ENCODE measurements around the gene DPF3. TPM values are rescaled to one million over a fixed set of nuclear protein-coding genes. Genes with fewer than 3 reads are reported as not detected.

DPF3 gene
- polyA plus RNA-seq, 3 donors from 2014 or later: 1.5 to 1.8 TPM; not detected in 1

DNA sequence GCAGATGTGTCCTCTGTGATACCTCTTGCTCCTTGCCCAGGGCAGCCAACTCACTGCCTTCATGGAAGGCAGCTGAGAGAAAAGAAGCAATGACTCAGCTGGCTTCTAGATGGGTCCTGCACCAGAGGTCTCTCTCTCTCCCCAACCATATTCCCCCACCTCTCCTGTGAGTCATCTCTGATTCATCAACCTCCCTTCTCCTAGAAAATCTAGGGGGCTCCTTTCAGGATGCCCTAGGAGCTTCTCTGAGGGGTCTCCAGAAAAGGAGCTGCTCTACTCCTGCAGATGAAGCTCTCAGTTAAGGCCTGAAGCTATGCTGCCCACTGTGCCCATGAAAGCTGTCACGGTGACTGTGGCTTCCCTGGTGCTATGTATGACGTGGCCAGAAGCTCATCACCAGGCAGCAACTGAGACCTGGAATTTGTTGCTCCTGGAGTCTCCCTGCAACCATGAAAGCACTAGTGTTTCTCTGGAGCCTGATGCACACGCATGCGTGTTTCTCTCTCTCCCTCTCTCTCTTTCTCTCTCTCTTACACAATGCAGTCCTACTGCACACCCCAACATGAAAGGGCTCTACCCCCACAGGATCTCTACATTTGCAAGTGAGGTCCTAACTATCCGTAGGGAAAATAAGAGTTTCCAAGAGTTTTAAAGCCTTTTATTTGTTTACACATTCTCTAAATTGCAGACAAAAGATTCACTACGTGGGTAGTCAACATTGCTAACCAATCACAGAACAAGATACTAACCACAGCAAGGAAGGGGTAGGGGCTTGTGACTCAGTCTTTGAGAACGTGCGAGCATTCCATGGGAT is 285.3 kb downstream of the DPF3 start:
- H3K27me3 Mint-ChIP-seq (ENCODE audit: low read depth in 3 of 3): peaks cover 34 to 41% (median 36%) of the 10 kb centered on the region in 3 donors
- peaks cover 0 to 4% (median 0%) of the 10 kb centered on the region in 3 donors for H3K36me3 Mint-ChIP-seq
- no peak for DNase-seq
- no peak overlapping the region for H3K27ac Mint-ChIP-seq
- no peak overlapping the region for H3K4me3 Mint-ChIP-seq
- H3K4me1 Mint-ChIP-seq: no peaks in the 10 kb centered on the region
- H3K9me3 Mint-ChIP-seq: peaks cover 0 to 4% (median 0%) of the 10 kb centered on the region in 6 donors

DNA sequence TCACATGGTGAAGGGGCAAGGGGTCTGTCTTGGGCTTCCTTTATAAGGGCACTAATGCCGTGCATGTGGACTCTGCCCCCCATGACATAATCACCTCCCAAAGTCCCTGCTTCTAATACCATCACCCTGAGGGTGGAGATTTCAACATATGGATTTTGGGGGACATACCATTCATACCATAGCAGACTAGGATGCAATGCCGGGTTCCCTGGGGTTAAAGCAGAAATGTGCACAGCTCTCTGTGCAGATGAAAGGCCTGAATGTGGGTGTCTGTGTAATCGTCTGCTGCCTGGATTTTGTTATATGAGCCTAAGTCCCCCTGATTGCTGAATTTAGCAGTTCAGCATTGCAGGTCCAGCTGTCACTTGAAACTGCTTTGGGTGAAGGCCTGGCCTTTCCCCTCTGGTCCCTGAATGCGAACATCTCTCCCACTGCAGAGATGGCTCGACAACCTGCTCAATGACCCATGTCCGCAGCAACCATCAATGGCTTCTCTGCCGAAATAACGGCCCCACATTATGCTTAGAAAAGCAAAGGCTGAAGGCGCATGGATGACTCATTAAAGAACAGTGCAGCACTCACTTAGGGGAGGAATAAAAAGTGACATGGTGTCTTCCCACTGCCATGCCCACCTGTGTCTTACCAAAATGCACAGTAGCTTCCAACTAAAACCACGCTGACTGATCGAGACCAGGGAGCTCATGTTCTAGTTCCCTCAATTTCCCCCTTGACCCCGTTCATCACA is 286.3 kb downstream of the DPF3 start:
- Mint-ChIP-seq H3K4me1 (no peaks in the 10 kb centered on the region), H3K27me3 (ENCODE audit: low read depth in 3 of 3) (peaks cover 33 to 46% (median 41%) of the 10 kb centered on the region in 3 donors), H3K4me3 (no peak overlapping the region), H3K9me3 (peaks cover 0 to 4% (median 0%) of the 10 kb centered on the region in 6 donors), H3K36me3 (peaks cover 0 to 4% (median 0%) of the 10 kb centered on the region in 3 donors), H3K27ac (no peak overlapping the region)
- no peak for DNase-seq

DNA sequence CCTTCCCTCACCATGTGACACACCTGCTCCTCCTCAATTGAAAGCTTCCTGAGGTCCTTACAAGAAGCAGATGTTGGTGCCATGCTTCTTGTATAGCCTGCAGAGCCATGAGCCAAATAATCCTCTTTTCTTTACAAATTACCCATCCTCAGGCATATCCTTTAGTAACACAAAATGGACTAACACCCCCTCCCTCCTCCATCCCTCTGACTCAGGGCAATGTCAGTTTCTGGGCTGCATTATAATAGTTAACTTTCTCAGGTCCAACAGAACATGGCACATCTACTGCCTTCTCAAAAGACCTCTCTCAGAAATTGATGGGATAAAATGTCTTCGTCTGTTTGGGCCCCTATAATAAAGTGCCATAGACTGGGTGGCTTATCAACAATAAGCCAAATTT is 287.0 kb downstream of the DPF3 start:
- peaks cover 30 to 44% (median 42%) of the 10 kb centered on the region in 3 donors for H3K27me3 Mint-ChIP-seq (ENCODE audit: low read depth in 3 of 3)
- peaks cover 0 to 4% (median 0%) of the 10 kb centered on the region in 6 donors for H3K9me3 Mint-ChIP-seq
- H3K4me1 Mint-ChIP-seq: no peaks in the 10 kb centered on the region
- H3K27ac Mint-ChIP-seq: no peak overlapping the region
- DNase-seq: no peak
- H3K36me3 Mint-ChIP-seq: peaks cover 0 to 4% (median 0%) of the 10 kb centered on the region in 3 donors
- no peak overlapping the region for H3K4me3 Mint-ChIP-seq

DNA sequence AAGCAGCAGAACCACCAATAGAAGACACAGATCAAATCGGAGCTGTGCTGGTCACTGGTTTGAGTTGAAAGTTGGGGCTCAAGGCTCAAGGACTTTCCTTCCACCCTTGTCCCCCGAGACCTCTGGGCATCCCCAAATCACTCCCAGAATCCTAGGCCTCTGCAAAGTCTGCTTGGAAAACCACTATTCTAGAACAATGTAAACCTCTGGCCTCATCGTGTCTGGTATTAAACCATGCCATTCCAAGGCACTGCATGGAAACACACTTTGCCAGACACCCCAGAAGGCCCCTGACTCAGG is 288.0 kb downstream of the DPF3 start:
- no peaks in the 10 kb centered on the region for H3K4me1 Mint-ChIP-seq
- DNase-seq: no peak
- no peak overlapping the region for H3K27ac Mint-ChIP-seq
- peaks cover 0 to 4% (median 0%) of the 10 kb centered on the region in 3 donors for H3K36me3 Mint-ChIP-seq
- peaks cover 0 to 4% (median 0%) of the 10 kb centered on the region in 6 donors for H3K9me3 Mint-ChIP-seq
- peaks cover 32 to 48% (median 47%) of the 10 kb centered on the region in 3 donors for H3K27me3 Mint-ChIP-seq (ENCODE audit: low read depth in 3 of 3)
- H3K4me3 Mint-ChIP-seq: no peak overlapping the region

DNA sequence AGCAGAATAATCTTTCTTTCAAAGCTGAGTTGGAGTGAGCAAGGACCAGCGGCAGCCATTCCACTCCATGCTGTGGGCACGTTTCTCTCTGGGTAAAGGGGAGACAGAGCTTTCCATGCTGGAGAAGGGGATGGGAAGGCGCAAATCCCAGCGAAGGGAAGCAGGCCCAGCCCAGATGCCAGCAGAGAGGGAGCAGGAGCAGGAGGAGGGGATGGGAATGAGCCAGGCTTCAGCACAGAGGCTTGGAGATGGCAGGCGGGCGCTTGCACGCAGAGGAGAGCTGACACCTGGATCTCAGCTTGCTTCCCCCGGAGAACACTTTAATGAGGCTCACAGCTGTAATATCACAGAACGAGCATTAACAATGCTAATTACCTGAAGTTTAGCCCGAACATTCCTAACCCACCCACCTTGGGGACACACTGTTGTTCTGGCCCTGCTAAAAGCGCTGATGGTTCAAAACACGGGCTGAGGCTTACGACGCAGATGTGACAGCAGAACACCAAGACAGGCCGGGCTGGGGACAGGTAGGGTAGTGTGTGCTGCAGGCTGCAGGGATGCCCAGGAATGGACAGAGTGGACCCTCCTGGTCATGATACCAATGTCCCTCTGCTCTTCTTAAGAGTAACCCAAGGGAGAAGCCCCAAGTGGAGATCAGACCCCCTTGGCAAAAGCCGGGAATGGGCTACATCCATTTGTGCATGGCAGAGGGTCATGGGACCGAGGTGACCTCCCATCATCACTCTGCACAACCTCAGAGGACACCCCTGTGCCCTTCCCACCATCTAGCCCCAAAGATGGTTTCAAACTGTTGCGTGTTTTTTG is 288.6 kb downstream of the DPF3 start:
- H3K4me1 Mint-ChIP-seq: no peaks in the 10 kb centered on the region
- H3K27me3 Mint-ChIP-seq (ENCODE audit: low read depth in 3 of 3): peaks cover 34 to 48% (median 46%) of the 10 kb centered on the region in 3 donors
- no peak overlapping the region for H3K27ac Mint-ChIP-seq
- peaks cover 0 to 4% (median 0%) of the 10 kb centered on the region in 6 donors for H3K9me3 Mint-ChIP-seq
- DNase-seq: no peak
- peaks cover 0 to 4% (median 0%) of the 10 kb centered on the region in 3 donors for H3K36me3 Mint-ChIP-seq
- no peak overlapping the region for H3K4me3 Mint-ChIP-seq

DNA sequence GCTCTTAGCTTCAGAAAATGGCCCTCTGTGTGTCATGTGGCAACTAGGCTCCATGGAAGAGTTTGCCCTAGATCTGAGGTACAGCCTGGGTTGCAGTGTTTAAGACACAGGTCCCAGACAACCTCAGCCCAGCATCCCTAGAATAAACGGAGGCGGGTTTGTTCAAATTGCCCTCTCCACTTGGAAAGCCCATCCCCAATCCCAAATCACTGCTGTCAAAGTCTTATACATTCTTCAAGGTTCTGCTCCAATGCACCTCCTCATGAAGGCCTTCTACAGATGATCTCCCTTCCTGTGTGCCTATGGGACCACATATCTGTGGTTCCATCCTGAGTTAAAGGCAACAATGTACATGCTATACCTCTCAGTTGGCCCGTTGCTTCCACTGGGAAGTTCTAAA is 289.8 kb downstream of the DPF3 start:
- H3K4me1 Mint-ChIP-seq: no peaks in the 10 kb centered on the region
- peaks cover 24 to 44% (median 39%) of the 10 kb centered on the region in 3 donors for H3K27me3 Mint-ChIP-seq (ENCODE audit: low read depth in 3 of 3)
- DNase-seq: no peak
- H3K9me3 Mint-ChIP-seq: peaks cover 0 to 4% (median 0%) of the 10 kb centered on the region in 6 donors
- no peak overlapping the region for H3K27ac Mint-ChIP-seq
- peaks cover 0 to 4% (median 0%) of the 10 kb centered on the region in 3 donors for H3K36me3 Mint-ChIP-seq
- no peak overlapping the region for H3K4me3 Mint-ChIP-seq

DNA sequence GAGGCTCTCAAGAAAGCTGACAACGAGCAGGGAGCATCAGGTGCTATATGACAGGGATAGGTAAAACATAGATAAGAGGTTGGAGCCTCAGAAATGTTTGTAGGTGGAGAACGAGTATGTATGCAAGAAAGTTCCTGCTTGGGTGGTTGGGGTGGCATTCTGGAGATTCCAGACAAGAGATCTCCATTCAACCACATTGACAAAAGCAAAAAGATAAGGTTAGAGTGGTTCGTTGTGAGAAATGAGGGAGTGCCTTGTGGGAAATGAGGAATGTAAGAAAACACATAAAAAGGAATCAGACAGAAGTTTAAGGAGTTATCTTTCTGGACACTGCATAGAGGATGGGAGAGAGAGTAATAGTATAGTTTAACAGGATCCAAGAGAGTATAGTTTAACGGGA is 290.3 kb downstream of the DPF3 start:
- Mint-ChIP-seq H3K27ac (no peak overlapping the region), H3K27me3 (ENCODE audit: low read depth in 3 of 3) (peaks cover 19 to 39% (median 34%) of the 10 kb centered on the region in 3 donors), H3K4me3 (no peak overlapping the region), H3K9me3 (peaks cover 0 to 4% (median 0%) of the 10 kb centered on the region in 6 donors), H3K36me3 (peaks cover 0 to 4% (median 0%) of the 10 kb centered on the region in 3 donors), H3K4me1 (no peaks in the 10 kb centered on the region)
- no peak for DNase-seq

DNA sequence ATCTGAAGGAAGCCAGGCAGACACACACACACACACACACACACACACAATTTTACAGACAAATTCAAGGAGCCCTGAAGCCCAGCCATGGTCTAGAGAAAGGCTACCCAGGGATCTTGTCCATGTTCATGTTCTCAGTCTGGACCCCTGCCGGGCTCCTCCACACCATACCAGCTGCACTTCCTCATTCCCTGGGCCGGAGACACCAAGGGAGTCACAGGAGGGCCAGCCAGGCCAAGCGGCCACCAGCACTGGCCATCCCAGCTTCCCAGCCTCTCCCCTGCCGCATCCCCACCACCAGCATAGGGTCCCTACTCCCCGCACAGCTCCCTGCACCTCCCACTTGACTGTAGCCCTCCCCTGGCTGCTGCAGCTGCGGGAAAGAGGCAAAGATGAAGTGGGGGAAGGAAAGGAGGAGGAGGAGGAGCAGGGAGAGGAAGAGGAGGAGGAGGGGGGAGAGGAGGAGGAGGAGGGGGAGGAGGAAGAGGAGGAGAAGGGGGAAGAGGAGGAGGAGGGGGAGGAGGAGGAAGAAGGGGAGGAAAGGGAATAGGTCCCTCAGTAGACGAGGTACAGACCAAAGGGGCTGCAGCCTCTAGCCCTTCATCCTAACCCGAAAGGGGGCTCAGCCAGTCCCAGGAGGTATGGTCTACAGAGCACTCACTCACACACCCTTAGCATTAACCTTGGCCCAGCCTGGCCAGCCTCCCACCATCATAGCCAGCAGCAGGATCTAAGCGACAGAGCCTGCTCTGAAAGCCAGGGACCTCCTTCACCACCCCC is 293.2 kb downstream of the DPF3 start:
- no peak for DNase-seq
- H3K9me3 Mint-ChIP-seq: peaks cover 0 to 2% (median 0%) of the 10 kb centered on the region in 6 donors
- H3K4me3 Mint-ChIP-seq: no peak overlapping the region
- no peak overlapping the region for H3K27ac Mint-ChIP-seq
- H3K4me1 Mint-ChIP-seq: peaks cover 4 to 8% of the 10 kb centered on the region in 2 donors
- H3K27me3 Mint-ChIP-seq (ENCODE audit: low read depth in 3 of 3): peaks cover 16 to 46% (median 36%) of the 10 kb centered on the region in 3 donors
- no peaks in the 10 kb centered on the region for H3K36me3 Mint-ChIP-seq

DNA sequence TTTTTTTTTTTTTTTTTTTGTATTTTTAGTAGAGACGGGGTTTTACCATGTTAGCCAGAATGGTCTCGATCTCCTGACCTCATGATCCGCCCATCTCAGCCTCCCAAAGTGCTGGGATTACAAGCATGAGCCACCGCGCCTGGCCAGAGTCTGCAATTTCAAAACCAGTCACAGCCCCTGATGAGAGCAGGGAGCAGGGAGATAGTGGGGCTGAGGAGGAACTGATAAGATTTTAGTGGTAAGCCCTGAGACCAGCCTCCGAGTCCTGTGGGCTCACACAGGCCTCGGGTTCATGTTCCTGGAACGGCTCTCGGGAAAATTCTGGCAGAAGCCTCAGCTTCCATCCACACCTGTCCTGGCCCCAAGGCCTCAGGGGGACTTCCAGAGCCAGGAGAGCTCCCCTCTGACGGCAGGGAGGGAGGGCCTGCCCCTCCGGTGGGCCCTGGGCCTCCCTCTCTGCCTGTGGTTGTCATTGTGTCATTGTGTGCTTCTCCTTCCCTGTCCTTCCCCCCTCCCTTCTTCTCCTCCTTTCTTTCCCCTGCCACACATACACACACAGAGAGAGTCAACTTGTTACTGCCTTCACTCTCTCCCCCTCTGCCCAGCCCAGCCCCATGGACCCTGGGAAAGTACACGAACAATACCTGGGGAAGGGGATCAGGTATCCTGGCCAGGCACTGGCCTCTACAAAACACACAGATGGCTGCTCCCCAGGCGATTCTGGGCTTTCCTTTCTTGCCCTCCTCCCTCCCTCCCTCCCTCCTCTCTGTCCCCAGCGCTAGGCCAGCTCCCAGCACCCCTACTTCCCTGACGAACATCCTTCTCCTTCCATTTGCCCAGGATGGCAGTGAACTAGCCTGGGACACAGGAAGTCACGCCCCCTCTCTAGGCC is 294.1 kb downstream of the DPF3 start:
- peaks cover 15 to 46% (median 36%) of the 10 kb centered on the region in 3 donors for H3K27me3 Mint-ChIP-seq (ENCODE audit: low read depth in 3 of 3)
- H3K4me1 Mint-ChIP-seq: peaks cover 13 to 18% of the 10 kb centered on the region in 2 donors
- peaks cover 0 to 2% (median 0%) of the 10 kb centered on the region in 6 donors for H3K9me3 Mint-ChIP-seq
- no peak overlapping the region for H3K4me3 Mint-ChIP-seq
- H3K27ac Mint-ChIP-seq: no peak overlapping the region
- no peaks in the 10 kb centered on the region for H3K36me3 Mint-ChIP-seq
- DNase-seq: no peak

DNA sequence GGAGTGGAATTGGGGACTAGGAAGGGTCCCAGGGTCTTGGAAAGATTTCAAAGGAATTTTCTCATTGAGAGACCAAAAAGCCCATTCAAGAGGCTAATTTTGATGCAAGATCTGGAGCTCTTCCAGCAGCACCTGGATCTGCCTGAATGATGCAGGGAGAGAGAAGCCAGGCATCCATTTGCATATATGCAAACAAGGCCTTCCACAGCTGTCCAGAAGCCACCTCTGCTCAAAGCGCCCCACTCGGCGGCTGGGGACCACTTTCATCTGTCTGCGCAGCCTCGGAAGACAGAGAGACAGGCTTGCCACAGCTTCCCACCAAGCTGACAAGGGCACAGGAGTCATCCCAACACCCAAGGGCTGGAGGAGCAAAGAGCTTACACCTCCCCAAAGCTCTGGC is 295.6 kb downstream of the DPF3 start:
- H3K27ac Mint-ChIP-seq: no peak overlapping the region
- H3K4me3 Mint-ChIP-seq: no peak overlapping the region
- no peak for DNase-seq
- peaks cover 0 to 1% (median 0%) of the 10 kb centered on the region in 6 donors for H3K9me3 Mint-ChIP-seq
- no peaks in the 10 kb centered on the region for H3K36me3 Mint-ChIP-seq
- peaks cover 27 to 33% of the 10 kb centered on the region in 2 donors for H3K4me1 Mint-ChIP-seq
- peaks cover 18 to 50% (median 39%) of the 10 kb centered on the region in 3 donors for H3K27me3 Mint-ChIP-seq (ENCODE audit: low read depth in 3 of 3)

DNA sequence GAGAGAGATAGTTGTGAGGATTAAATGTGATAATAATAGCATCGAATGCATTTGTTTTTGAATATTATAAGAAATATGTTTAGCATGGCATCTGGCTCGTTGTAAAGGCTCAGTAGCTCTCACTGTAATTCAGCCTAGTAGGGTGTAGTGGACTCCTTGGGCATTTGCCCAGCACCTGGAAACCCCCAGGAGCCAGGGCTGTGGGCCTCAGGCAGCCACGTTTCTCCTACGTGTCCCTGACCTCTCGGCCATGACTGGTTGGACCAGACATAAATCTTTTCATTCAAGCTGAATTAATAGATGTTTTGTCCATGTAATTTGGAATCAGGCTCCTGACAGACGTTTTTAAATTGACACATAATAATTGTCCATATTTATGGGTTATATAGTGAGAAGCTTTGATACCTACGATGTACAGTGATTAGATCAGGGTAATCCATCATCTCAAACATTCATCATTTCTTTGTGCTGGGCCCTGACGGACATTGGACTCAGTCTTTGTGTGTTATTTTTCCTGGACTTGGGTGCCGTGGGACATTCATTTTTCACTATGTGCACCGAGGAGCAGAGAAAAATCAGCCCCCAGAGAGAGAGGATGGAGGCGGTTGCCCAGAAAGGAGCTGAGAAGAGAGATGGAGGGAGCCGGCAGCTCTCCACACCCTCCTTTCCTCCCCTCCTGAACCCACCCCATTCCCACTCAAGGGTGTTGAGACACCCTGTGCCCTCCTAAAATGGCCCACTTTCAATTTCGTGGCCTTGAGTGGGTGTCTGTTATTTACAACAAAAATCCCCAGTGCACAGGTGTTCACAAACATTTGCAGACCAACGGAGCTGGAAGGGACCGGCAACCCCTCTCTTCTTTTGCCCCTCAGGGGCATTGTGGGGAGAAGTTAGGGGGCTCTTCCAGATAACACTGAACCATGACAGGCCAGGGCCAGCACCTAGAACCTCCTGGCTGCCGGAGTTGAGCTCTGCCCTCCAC is 296.4 kb downstream of the DPF3 start:
- Mint-ChIP-seq H3K27me3 (ENCODE audit: low read depth in 3 of 3) (peaks cover 26 to 54% (median 35%) of the 10 kb centered on the region in 3 donors), H3K4me1 (peaks cover 32 to 37% of the 10 kb centered on the region in 2 donors), H3K36me3 (no peaks in the 10 kb centered on the region), H3K27ac (no peak overlapping the region), H3K9me3 (peaks cover 0 to 1% (median 0%) of the 10 kb centered on the region in 6 donors), H3K4me3 (no peak overlapping the region)
- no peak for DNase-seq

All from immature natural killer cell (primary cell).